ENCODE results near the gene KCNG2. TPM values are rescaled to one million over a fixed set of nuclear protein-coding genes. Genes with fewer than 3 reads are reported as not detected.
A peak's percentile ranks its signal among the peaks of the same experiment; 100 is the strongest.

KCNG2 gene
- total and polyA plus RNA-seq, 9 of the 15 experiments (the other 6 are each of a cell fraction or from before 2014, with no cell fraction given) = not detected

GRCh38 chr18:79748321-79749180 is 49.2 kb upstream of the KCNG2 start:
- Histone ChIP-seq H3K4me1 (replicated peaks in 1 of 2; ENCODE audit: control insufficient read depth in 2 of 2, insufficient read depth in 2 of 2, low read length in 2 of 2) (no peaks in the 10 kb centered on the region), H3K9ac (ENCODE audit: insufficient read depth in 1 of 2, low read depth in 2 of 2, low read length in 2 of 2) (no peak overlapping the region), H3K27ac (ENCODE audit: extremely low read depth, low read depth, low read length) (no peak overlapping the region), H3K36me3 (ENCODE audit: control insufficient read depth, insufficient read depth, low read length) (peaks cover 4% of the 10 kb centered on the region; the same call in 1 of the 3 replicates), H3K27me3 (ENCODE audit: control insufficient read depth in 2 of 2, insufficient read depth in 2 of 2, low read length in 2 of 2) (no peaks in the 10 kb centered on the region), H3K9me1 (ENCODE audit: control insufficient read depth, insufficient read depth, low read length) (no peaks in the 10 kb centered on the region), H3K4me2 (ENCODE audit: insufficient read depth, low read length) (no peak overlapping the region), H4K20me1 (replicated peaks; ENCODE audit: control insufficient read depth, insufficient read depth, low read length) (no peaks in the 10 kb centered on the region), H3K79me2 (ENCODE audit: control insufficient read depth, insufficient read depth, low read length) (no peaks in the 10 kb centered on the region), H3K4me3 (no peak overlapping the region), H3K9me3 (replicated peaks; ENCODE audit: control insufficient read depth, insufficient read depth, low read depth, low read length) (no peaks in the 10 kb centered on the region), H2AFZ (ENCODE audit: low read depth, low read length) (no peak overlapping the region)
- DNase-seq (ENCODE audit: extremely low read depth in 1 of 4, low spot score in 3 of 4) = no peak
- no peak for FAIRE-seq
- TF ChIP-seq NFIC (IDR thresholded peaks at IDR 0.05) = peak; percentile 42; the same call in 1 of the 2 replicates
- TF ChIP-seq THAP12 (CRISPR knock-in tag; IDR thresholded peaks at IDR 0.05) = no peak
- ATAC-seq = no peak
- whole genome bisulfite sequencing (ENCODE audit: insufficient coverage, low coverage, missing lambda C conversion rate) = 91% methylated on average over 12 of the region's 36 CpGs
- intact Hi-C loops (cut with micrococcal nuclease) = no loop called here
- CTCF ChIA-PET (ENCODE audit: low intra/inter-chr PET ratio) = no interaction called here
- POLR2A ChIA-PET = no interaction called here
- no TSS peak for BruUV-seq (replicated peaks)
- in situ Hi-C loops (cut with MboI) = no loop called here

All from K562 (cell line).